ENCODE measurements around the gene TBC1D17.

TBC1D17 gene

GRCh38 chr19:49904136-49904535, 26.6 kb downstream of the TBC1D17 start:
- TF ChIP-seq CTCF (IDR thresholded peaks at IDR 0.05) (no peak), ZFX (IDR thresholded peaks at IDR 0.05; ENCODE audit: borderline replicate concordance) (no peak)

GRCh38 chr19:49906879-49907564, 29.5 kb downstream of the TBC1D17 start:
- H3K27ac ChIP-seq: no peak overlapping the region
- TF ChIP-seq CTCF (IDR thresholded peaks at IDR 0.05) (no peak), ZFX (IDR thresholded peaks at IDR 0.05; ENCODE audit: borderline replicate concordance) (no peak)

More at GRCh38 chr19:49904136-49904535, 26.6 kb downstream of the TBC1D17 start:
- H3K27ac ChIP-seq: no peak overlapping the region

GRCh38 chr19:49907745-49908446, 30.4 kb downstream of the TBC1D17 start:
- TF ChIP-seq ZFX (IDR thresholded peaks at IDR 0.05; ENCODE audit: borderline replicate concordance) (no peak), CTCF (IDR thresholded peaks at IDR 0.05) (no peak)
- H3K27ac ChIP-seq: no peak overlapping the region

GRCh38 chr19:49908480-49909420, 31.2 kb downstream of the TBC1D17 start:
- no peak overlapping the region for H3K27ac ChIP-seq
- TF ChIP-seq ZFX (IDR thresholded peaks at IDR 0.05; ENCODE audit: borderline replicate concordance): no peak

GRCh38 chr19:49910179-49910578, 32.7 kb downstream of the TBC1D17 start:
- H3K27ac ChIP-seq: no peak overlapping the region
- no peak for TF ChIP-seq CTCF (IDR thresholded peaks at IDR 0.05)
- TF ChIP-seq ZFX (IDR thresholded peaks at IDR 0.05; ENCODE audit: borderline replicate concordance): no peak

GRCh38 chr19:49911381-49912145, 34.1 kb downstream of the TBC1D17 start:
- no peak for TF ChIP-seq ZFX (IDR thresholded peaks at IDR 0.05; ENCODE audit: borderline replicate concordance)
- TF ChIP-seq CTCF (IDR thresholded peaks at IDR 0.05): no peak
- H3K27ac ChIP-seq: no peak overlapping the region
